IgD-negative memory B cell (primary cell): ENCODE data around the gene GLI3. TPM values are rescaled to one million over a fixed set of nuclear protein-coding genes. Genes with fewer than 3 reads are reported as not detected.
"Not testable (repeated sequence)": the region's sequence is repeated elsewhere in the genome, so short reads cannot be mapped to it uniquely, and the experiment has no call there.

Source experiments
- H3K27ac Mint-ChIP-seq, 3 donors: one replicate each; pipeline ENCODE4 v1.8.0; 2020 to 2022; ENCODE audit warnings: mild to moderate bottlenecking in 3 of 3, mixed read lengths in 3 of 3, moderate library complexity in 1 of 3
- H3K27me3 Mint-ChIP-seq: one replicate; pipeline ENCODE4 v1.8.0; 2021; ENCODE audit warnings: mixed read lengths
- H3K36me3 Mint-ChIP-seq: one replicate; pipeline ENCODE4 v1.8.0; 2020; ENCODE audit warnings: mild to moderate bottlenecking, mixed read lengths
- H3K4me1 Mint-ChIP-seq, 3 donors: one replicate each; pipeline ENCODE4 v1.8.0; 2020 to 2022; ENCODE audit warnings: mixed read lengths in 3 of 3, mild to moderate bottlenecking in 1 of 3
- H3K4me3 Mint-ChIP-seq, 4 donors: one replicate each; pipeline ENCODE4 v1.8.0; 2020 to 2022; ENCODE audit warnings: mild to moderate bottlenecking in 4 of 4, mixed read lengths in 4 of 4, moderate library complexity in 3 of 4
- H3K9me3 Mint-ChIP-seq, 3 donors: one replicate each; pipeline ENCODE4 v1.8.0; 2020 to 2021; ENCODE audit warnings: mixed read lengths in 3 of 3, mild to moderate bottlenecking in 1 of 3
- polyA plus RNA-seq: library from polyadenylated mRNA; unstranded; fragments of 300-500 nt; fragmentation: Illumina TruSeq; gene quantifications from one replicate; pipeline ENCODE4 v1.2.3, GENCODE V29; 2021

Gene GLI3
- polyA plus RNA-seq, 1 donor from 2014 or later = not detected

DNA sequence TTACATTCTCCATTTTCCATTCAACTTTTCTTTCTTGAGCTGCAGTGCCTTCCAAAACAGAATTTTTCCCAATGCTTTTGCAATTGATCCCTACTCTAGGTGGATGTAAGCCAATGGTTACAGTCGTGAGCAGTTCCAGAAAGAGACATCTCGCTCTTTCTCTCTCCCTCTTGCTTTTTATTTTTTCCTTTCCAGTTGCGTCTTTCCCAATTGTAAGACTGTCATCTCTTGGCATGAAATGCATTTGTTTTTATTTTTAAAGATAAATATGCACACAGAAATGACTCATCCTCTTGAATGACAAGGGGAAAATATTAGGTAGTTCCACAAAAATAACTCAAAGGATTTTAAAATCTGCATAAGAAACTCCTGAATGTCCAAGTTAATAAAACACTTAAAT is 25.1 kb downstream of the GLI3 start:
- peaks cover 0 to 2% (median 0%) of the 10 kb centered on the region in 3 donors for H3K4me1 Mint-ChIP-seq
- H3K27me3 Mint-ChIP-seq = no peaks in the 10 kb centered on the region
- H3K4me3 Mint-ChIP-seq = no peak overlapping the region
- H3K27ac Mint-ChIP-seq = no peak overlapping the region
- no peaks in the 10 kb centered on the region for H3K36me3 Mint-ChIP-seq
- H3K9me3 Mint-ChIP-seq = no peaks in the 10 kb centered on the region

- Mint-ChIP-seq H3K27me3 (peaks cover 2% of the 10 kb centered on the region), H3K36me3 (no peaks in the 10 kb centered on the region), H3K9me3 (no peaks in the 10 kb centered on the region), H3K4me3 (no peak overlapping the region), H3K27ac (no peak overlapping the region), H3K4me1 (peaks cover 0 to 2% (median 0%) of the 10 kb centered on the region in 3 donors)
Observed at GRCh38 chr7:42210779-42211178, 26.2 kb downstream of the GLI3 start.

GRCh38 chr7:42210333-42210732 is 26.7 kb downstream of the GLI3 start:
- H3K27ac Mint-ChIP-seq = no peak overlapping the region
- H3K4me3 Mint-ChIP-seq = no peak overlapping the region
- no peaks in the 10 kb centered on the region for H3K9me3 Mint-ChIP-seq
- H3K4me1 Mint-ChIP-seq = peaks cover 0 to 2% (median 0%) of the 10 kb centered on the region in 3 donors
- peaks cover 2% of the 10 kb centered on the region for H3K27me3 Mint-ChIP-seq
- H3K36me3 Mint-ChIP-seq = no peaks in the 10 kb centered on the region

DNA sequence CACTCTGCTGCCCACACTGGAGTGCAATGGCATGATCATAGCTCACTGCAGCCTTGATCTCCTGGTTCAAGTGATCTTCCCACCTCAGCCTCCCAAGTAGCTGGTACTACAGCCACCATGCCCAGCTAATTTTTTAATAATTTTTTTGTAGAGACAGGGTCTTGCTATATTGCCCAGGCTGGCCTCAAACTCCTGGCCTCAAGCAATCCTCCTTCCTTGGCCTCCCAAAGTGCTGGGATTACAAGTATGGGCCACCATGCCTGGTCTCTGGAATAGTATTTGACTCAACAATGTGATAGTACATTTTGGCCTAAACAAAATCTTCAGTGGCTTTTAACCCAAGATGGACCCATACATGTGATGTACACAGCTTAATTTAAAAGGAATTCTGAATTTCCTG is 27.9 kb downstream of the GLI3 start:
- H3K4me1 Mint-ChIP-seq, H3K27me3 Mint-ChIP-seq, H3K36me3 Mint-ChIP-seq, H3K9me3 Mint-ChIP-seq, H3K27ac Mint-ChIP-seq, H3K4me3 Mint-ChIP-seq: not testable (repeated sequence)

GRCh38 chr7:42208572-42208971 is 28.4 kb downstream of the GLI3 start:
- Mint-ChIP-seq H3K36me3 (no peaks in the 10 kb centered on the region), H3K27me3 (peaks cover 2% of the 10 kb centered on the region), H3K4me3 (no peak overlapping the region), H3K27ac (no peak overlapping the region), H3K4me1 (peaks cover 0 to 2% (median 0%) of the 10 kb centered on the region in 3 donors), H3K9me3 (peaks cover 0 to 5% (median 4%) of the 10 kb centered on the region in 3 donors)

GRCh38 chr7:42207420-42207819 is 29.6 kb downstream of the GLI3 start:
- H3K9me3 Mint-ChIP-seq = peaks cover 3 to 9% (median 4%) of the 10 kb centered on the region in 3 donors
- no peaks in the 10 kb centered on the region for H3K36me3 Mint-ChIP-seq
- H3K27me3 Mint-ChIP-seq = peaks cover 2% of the 10 kb centered on the region
- H3K4me1 Mint-ChIP-seq = peaks cover 0 to 2% (median 0%) of the 10 kb centered on the region in 3 donors
- H3K27ac Mint-ChIP-seq = no peak overlapping the region
- no peak overlapping the region for H3K4me3 Mint-ChIP-seq

- peaks cover 3 to 9% (median 4%) of the 10 kb centered on the region in 3 donors for H3K9me3 Mint-ChIP-seq
- H3K36me3 Mint-ChIP-seq = no peaks in the 10 kb centered on the region
- no peak overlapping the region for H3K4me3 Mint-ChIP-seq
- no peak overlapping the region for H3K27ac Mint-ChIP-seq
- peaks cover 2% of the 10 kb centered on the region for H3K27me3 Mint-ChIP-seq
- H3K4me1 Mint-ChIP-seq = peaks cover 0 to 2% (median 0%) of the 10 kb centered on the region in 3 donors
Observed at GRCh38 chr7:42203336-42203735, 33.7 kb downstream of the GLI3 start.

DNA sequence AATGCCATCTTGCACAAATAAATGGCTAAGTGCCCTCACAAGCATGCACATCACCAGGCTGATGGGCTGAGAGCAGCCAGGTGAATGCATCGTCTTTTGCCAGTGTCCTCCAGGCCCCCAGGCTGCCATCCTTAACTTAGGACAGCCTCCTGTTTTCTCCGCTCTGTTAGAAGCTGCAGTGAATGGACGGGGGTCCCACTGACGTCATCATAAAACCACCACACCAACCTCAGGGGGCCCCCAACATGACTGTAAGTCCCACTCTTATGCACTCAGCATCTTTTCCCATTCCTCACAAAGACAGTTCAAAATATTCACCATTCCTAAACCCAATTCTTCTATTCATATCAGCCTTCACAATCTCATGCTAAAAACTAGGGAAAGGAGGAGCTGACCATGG is 34.4 kb downstream of the GLI3 start:
- Mint-ChIP-seq H3K9me3 (peaks cover 3 to 9% (median 4%) of the 10 kb centered on the region in 3 donors), H3K36me3 (no peaks in the 10 kb centered on the region), H3K27ac (no peak overlapping the region), H3K4me3 (no peak overlapping the region), H3K4me1 (peaks cover 0 to 2% (median 0%) of the 10 kb centered on the region in 3 donors), H3K27me3 (peaks cover 2% of the 10 kb centered on the region)

GRCh38 chr7:42198974-42199668 is 37.9 kb downstream of the GLI3 start:
- no peak overlapping the region for H3K27ac Mint-ChIP-seq
- H3K4me3 Mint-ChIP-seq = no peak overlapping the region
- H3K27me3 Mint-ChIP-seq = peaks cover 2% of the 10 kb centered on the region
- H3K36me3 Mint-ChIP-seq = no peaks in the 10 kb centered on the region
- peaks cover 1 to 7% (median 3%) of the 10 kb centered on the region in 3 donors for H3K9me3 Mint-ChIP-seq
- H3K4me1 Mint-ChIP-seq = no peaks in the 10 kb centered on the region

- H3K4me3 Mint-ChIP-seq = no peak overlapping the region
- H3K36me3 Mint-ChIP-seq = no peaks in the 10 kb centered on the region
- peaks cover 4 to 6% (median 4%) of the 10 kb centered on the region in 3 donors for H3K4me1 Mint-ChIP-seq
- peaks cover 2% of the 10 kb centered on the region for H3K27me3 Mint-ChIP-seq
- H3K27ac Mint-ChIP-seq = no peak overlapping the region
- peaks cover 0 to 3% (median 2%) of the 10 kb centered on the region in 3 donors for H3K9me3 Mint-ChIP-seq
Observed at GRCh38 chr7:42198296-42198695, 38.7 kb downstream of the GLI3 start.

GRCh38 chr7:42197451-42197850 is 39.6 kb downstream of the GLI3 start:
- Mint-ChIP-seq H3K27ac (no peak overlapping the region), H3K4me1 (peaks cover 4 to 9% (median 4%) of the 10 kb centered on the region in 3 donors), H3K9me3 (no peaks in the 10 kb centered on the region), H3K27me3 (peaks cover 2% of the 10 kb centered on the region), H3K36me3 (no peaks in the 10 kb centered on the region), H3K4me3 (no peak overlapping the region)

DNA sequence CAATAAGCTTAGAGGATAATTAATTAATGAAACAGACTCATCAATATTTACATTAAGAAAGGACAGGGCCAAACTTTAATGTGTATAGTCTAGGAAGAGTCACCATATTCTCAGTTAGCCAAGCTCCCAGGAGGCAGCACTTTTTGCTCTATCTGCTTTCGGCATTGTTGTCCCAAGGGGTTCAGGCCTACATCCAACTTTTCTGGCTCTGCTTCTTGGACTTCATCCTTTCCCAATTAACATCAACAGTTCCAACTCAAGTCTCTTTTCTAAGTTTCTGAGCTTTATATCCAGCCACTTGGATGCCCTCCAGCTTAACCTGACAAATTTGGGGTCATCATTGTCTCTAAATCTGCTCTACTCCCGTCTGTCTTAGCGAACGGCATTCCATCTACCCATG is 42.8 kb downstream of the GLI3 start:
- Mint-ChIP-seq H3K27me3 (peaks cover 2% of the 10 kb centered on the region), H3K36me3 (no peaks in the 10 kb centered on the region), H3K4me1 (peaks cover 4 to 9% (median 4%) of the 10 kb centered on the region in 3 donors), H3K9me3 (no peaks in the 10 kb centered on the region), H3K4me3 (no peak overlapping the region), H3K27ac (no peak overlapping the region)

- Mint-ChIP-seq H3K27ac (no peak overlapping the region), H3K36me3 (no peaks in the 10 kb centered on the region), H3K4me1 (peaks cover 4 to 9% (median 4%) of the 10 kb centered on the region in 3 donors), H3K9me3 (no peaks in the 10 kb centered on the region), H3K27me3 (peaks cover 2% of the 10 kb centered on the region), H3K4me3 (peak overlapping the region in 1 of 4 donors; percentile 3)
Observed at GRCh38 chr7:42193471-42194129, 43.4 kb downstream of the GLI3 start.

GRCh38 chr7:42192851-42193461 is 44.1 kb downstream of the GLI3 start:
- H3K4me1 Mint-ChIP-seq = peaks cover 4 to 9% (median 4%) of the 10 kb centered on the region in 3 donors
- no peaks in the 10 kb centered on the region for H3K9me3 Mint-ChIP-seq
- H3K27me3 Mint-ChIP-seq = peaks cover 2% of the 10 kb centered on the region
- H3K36me3 Mint-ChIP-seq = no peaks in the 10 kb centered on the region
- H3K27ac Mint-ChIP-seq = no peak overlapping the region
- peak overlapping the region in 1 of 4 donors; percentile 3 for H3K4me3 Mint-ChIP-seq

- no peaks in the 10 kb centered on the region for H3K9me3 Mint-ChIP-seq
- no peak overlapping the region for H3K4me3 Mint-ChIP-seq
- peaks cover 4 to 9% (median 4%) of the 10 kb centered on the region in 3 donors for H3K4me1 Mint-ChIP-seq
- peaks cover 2% of the 10 kb centered on the region for H3K27me3 Mint-ChIP-seq
- H3K27ac Mint-ChIP-seq = no peak overlapping the region
- no peaks in the 10 kb centered on the region for H3K36me3 Mint-ChIP-seq
Observed at GRCh38 chr7:42192066-42192465, 44.9 kb downstream of the GLI3 start.
